K562 treated with DMSO at 1 percent for 4 hours (cell line): ENCODE measurements around the gene FGD1. TPM values are rescaled to one million over a fixed set of nuclear protein-coding genes. Genes with fewer than 3 reads are reported as not detected.

Experiments used
- total RNA-seq: library from RNA; unstranded; fragments of 300-600 nt; gene quantifications from 2 replicates; pipeline ENCODE4 v1.2.3, GENCODE V29; 2022; ENCODE audit not compliant: insufficient read depth

Gene FGD1
- 0.81 and 1.1 TPM in 2 replicates for total RNA-seq

DNA sequence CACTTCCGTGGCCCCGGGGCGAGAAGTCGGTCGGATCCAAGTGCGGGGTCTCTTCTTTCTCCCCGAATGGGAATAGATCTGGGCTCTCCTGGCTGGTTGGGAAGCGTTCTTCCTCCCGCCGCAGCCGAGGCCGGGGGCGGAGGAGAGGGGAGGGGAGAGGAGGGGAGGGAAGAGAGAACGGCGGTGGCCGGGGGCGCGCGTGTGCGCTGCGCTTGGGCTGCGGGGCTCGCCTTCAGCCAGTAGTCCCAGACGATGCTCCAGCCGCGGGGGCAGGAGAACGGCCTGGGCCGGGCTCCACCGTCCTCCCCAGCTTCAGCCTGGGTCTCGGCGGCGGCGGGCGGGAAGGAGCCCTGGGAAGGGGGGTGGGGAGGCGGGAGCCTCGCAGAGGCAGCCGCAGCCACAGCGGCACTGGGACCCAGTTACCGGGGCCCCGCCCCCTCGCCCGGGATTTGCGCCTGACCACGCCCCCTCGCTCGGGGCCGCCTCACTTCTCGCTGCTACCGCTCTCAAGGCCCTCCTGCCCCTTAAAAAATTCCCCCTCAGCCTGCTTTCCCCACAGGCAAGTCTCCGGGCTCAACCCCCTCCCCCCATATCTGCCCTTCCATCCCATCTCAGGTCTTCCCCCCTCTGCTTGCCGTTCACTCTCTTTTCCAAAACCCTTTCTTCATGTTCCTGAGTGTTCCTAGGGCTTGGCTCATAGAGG is at the start of gene FGD1:
FGD1 (minus strand) TSS at position 421 of the 703 bp plus-strand sequence. CDS start 802 bp downstream, outside the sequence.

DNA sequence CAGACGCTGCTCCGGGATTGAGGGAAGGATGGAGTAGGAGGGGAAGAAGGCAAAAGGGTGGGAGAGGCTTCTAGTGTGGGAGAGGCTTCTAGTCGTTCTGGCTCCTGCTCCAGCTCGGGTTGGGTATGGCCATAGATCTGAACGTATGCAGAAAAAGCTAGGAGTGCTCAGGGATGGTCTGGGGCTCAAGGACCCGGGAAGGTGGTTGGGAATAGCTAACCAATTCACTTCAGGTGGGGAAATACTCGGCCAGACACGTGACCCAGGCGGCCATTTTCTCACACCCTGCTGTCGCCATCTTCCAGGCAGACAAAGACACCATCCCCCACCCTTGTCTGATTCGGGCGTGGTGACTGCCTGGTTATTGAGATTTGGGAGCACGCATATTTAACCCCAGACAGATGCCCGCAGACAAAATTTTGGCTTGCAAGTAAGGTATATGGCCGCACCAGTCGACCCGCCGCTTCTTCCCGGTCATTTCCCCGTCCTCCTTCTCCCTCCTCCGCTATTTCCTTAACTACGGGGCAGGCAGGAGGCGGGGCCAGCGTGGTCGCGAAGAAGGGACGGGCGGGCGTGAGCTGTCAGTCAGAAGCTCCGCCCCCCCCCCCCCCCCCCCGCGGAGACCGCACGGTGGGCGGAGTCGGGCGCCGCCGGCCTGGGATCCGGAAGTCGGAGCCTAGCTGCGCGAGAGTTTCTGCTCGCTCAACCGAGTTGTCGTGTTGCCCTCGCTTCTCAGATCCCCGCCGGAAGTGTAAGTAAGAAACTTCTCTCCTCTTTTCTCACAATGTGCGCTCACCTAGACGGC is 33.7 kb upstream of the FGD1 start, which contains the start of gene GNL3L:
GNL3L (plus strand) TSS at position 668 of the 805 bp plus-strand sequence. CDS start 2,348 bp downstream, outside the sequence.

DNA sequence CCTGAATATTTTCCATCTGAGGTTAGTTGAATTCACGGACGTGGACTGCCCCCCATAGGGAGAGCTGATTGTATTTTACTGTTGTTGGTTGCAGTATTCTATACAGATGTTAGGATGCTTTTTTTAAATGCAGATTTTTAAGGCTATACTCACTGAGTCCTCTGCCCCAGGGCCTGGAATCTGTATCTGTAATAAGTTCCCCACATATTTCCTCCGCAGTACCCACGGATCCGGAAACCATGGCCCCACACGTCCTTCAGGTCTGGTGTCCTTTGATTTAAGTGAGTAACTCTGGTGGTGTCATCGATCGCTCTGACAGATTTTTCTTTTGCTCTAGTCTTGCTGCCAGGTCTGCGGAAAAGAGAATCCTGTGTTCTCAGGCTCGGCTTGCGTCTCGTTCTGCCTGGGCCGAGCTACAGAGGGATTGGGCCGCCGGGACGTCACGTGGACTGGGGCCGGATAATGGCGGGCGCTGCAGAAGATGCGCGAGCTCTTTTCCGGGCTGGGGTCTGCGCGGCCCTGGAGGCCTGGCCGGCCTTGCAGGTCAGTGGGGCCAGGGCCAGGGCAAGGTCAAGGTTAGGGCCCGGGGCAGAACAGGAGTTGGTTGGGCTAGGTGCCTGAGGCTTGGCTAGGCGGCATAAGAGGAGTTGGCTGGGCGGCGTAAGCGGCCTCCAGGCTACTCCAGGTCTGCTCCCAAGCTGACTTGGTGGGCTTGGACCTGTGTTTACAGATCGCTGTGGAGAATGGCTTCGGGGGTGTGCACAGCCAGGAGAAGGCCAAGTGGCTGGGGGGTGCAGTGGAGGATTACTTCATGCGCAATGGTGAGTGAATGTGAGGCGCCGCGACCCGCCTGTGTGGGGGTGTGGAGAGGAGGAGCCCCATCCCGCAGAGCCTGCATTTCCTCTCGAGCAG is 55.8 kb downstream of the FGD1 start, which contains the start of gene TSR2:
TSR2 (plus strand) TSS at position 445 of the 912 bp plus-strand sequence; CDS start at position 463, 18 bp downstream.

Other genes with a start within 250 kb of the FGD1 start
- gene WNK3, start 138.2 kb downstream of the FGD1 start, total RNA-seq = 0.21 TPM in 1 of 2 replicates, not detected in the other
- 24.1 and 26.2 TPM in 2 replicates for gene TSR2, start 55.8 kb downstream of the FGD1 start, total RNA-seq
- gene GNL3L, start 34.0 kb upstream of the FGD1 start, total RNA-seq = 6.4 and 10.4 TPM in 2 replicates